ENCODE measurements around the gene G0S2. TPM values are rescaled to one million over a fixed set of nuclear protein-coding genes. Genes with fewer than 3 reads are reported as not detected.

G0S2 gene
- total RNA-seq, 2 donors from 2014 or later, result 59.9 to 221 TPM

DNA sequence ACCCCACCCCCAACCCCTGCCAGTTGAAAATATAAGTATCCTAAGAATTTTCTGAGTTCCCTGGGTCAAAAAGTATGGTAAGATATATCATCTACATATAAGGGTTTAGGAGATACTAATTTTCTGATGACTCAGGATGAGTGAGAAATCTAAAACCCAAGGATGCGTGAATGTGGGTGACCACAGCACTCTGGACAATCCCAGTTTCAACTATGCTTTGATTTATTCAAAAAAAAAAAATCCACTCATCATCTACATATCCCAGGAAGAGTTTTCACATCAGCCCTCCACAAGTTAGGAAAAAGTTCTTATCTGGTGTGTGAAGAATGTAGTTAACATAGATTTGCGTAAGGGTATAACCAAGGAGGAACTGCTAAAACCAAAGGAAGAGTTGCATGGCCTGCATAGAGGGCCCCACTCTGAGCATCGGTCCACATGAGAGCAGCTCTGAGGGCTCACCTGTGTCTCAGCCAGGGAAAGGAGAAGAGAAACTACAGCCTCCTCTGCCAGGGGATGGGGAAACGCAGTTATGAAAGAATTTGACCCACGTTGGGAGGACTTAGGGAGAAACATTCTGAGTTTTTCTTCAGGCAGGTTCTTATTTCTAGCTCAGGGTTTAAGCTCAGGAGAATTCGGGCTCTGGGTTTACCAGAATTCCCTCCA lies 41.7 kb upstream of the G0S2 start:
- no peak overlapping the region for H3K4me3 ChIP-seq
- H3K4me1 ChIP-seq, result no peaks in the 10 kb centered on the region
- WGBS, 2 donors, result 85 to 87% methylated on average over 6 of the region's 6 CpGs
- ATAC-seq (no peak), DNase-seq (no peak)
- intact Hi-C loops (cut with DNase I), result no loop called here
- no peaks in the 10 kb centered on the region for H3K9me3 ChIP-seq
- H3K27me3 ChIP-seq, result no peaks in the 10 kb centered on the region
- H3K27ac ChIP-seq, result no peak overlapping the region
- no peaks in the 10 kb centered on the region for H3K36me3 ChIP-seq (replicated peaks in 1 of 2; ENCODE audit: insufficient read depth in 1 of 2, low read depth in 2 of 2)
- TF ChIP-seq POLR2A (IDR thresholded peaks at IDR 0.05), result no peak
- TF ChIP-seq, protein P1, sequence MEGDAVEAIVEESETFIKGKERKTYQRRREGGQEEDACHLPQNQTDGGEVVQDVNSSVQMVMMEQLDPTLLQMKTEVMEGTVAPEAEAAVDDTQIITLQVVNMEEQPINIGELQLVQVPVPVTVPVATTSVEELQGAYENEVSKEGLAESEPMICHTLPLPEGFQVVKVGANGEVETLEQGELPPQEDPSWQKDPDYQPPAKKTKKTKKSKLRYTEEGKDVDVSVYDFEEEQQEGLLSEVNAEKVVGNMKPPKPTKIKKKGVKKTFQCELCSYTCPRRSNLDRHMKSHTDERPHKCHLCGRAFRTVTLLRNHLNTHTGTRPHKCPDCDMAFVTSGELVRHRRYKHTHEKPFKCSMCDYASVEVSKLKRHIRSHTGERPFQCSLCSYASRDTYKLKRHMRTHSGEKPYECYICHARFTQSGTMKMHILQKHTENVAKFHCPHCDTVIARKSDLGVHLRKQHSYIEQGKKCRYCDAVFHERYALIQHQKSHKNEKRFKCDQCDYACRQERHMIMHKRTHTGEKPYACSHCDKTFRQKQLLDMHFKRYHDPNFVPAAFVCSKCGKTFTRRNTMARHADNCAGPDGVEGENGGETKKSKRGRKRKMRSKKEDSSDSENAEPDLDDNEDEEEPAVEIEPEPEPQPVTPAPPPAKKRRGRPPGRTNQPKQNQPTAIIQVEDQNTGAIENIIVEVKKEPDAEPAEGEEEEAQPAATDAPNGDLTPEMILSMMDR (IDR thresholded peaks at IDR 0.05), result no peak

DNA sequence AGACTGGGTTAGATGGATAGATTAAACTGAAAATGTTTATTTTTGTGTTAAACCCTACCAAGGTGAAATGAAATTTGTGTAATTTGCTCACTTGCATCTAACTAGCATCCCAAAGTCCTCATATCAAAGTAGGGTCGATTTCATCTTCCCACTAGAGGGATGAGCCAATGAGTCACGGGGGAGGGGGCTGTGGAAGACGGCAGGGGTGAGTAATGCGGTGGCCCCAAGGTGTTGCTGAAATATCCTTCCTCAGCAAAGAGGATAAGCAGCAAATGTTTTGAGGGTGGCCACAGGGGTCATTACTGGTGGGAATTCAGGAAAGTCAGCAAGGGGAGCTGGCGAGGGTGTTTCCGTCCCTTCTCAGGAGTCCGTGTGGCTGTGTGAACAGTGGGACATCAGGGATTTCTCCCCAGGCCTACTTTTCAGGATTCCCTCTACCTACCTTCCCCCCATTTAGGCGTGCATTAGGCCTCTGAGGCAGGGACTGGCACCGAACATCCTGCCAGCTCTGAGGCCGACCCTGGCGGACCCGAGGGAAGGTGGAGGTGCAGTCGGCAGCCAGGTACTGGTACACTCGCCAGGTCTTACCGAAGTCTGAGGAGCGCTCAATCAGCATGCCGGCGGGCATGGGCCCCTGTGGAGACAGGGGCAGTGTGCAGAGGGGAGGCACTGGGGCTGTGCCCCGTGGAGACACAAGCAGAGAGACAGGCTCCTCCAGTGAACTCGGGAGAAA lies 41.0 kb upstream of the G0S2 start:
- intact Hi-C loops (cut with DNase I), result no loop called here
- no peak for TF ChIP-seq POLR2A (IDR thresholded peaks at IDR 0.05)
- TF ChIP-seq, protein P1 (IDR thresholded peaks at IDR 0.05), result no peak
- DNase-seq (no peak), ATAC-seq (no peak)
- H3K9me3 ChIP-seq, result no peaks in the 10 kb centered on the region
- H3K27me3 ChIP-seq, result no peaks in the 10 kb centered on the region
- H3K4me1 ChIP-seq, result no peaks in the 10 kb centered on the region
- no peaks in the 10 kb centered on the region for H3K36me3 ChIP-seq (replicated peaks in 1 of 2; ENCODE audit: insufficient read depth in 1 of 2, low read depth in 2 of 2)
- no peak overlapping the region for H3K4me3 ChIP-seq
- H3K27ac ChIP-seq, result no peak overlapping the region
- WGBS, 2 donors, result 85 to 88% methylated on average over 9 to 15 of the region's 20 CpGs

DNA sequence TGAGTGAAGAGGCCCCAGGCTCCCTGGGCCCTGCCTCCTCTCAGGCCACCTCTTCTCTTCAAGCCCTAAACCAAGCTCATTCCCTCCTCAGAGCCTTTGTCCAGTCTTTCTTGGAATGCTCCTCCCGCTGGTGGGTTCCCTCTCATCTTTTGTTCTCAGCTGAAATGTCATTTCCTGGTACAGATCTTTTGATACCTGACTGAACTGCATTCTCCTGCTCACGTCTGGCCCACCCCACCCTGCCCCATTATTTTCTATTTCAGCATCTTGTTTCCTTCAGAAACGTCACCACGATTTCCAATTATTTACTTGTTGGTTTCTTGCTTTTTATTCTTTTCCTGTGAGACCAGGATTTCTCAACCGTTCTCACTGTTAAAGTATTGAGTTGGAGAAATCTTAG lies 39.4 kb upstream of the G0S2 start:
- H3K27me3 ChIP-seq, result no peaks in the 10 kb centered on the region
- H3K4me3 ChIP-seq, result no peak overlapping the region
- intact Hi-C loops (cut with DNase I), result no loop called here
- TF ChIP-seq, protein P1 (IDR thresholded peaks at IDR 0.05), result no peak
- TF ChIP-seq POLR2A (IDR thresholded peaks at IDR 0.05), result no peak
- 77 to 88% methylated on average over 5 of the region's 5 CpGs for WGBS, 2 donors
- ATAC-seq, result no peak
- H3K27ac ChIP-seq, result no peak overlapping the region
- DNase-seq, result no peak
- H3K9me3 ChIP-seq, result no peaks in the 10 kb centered on the region
- no peaks in the 10 kb centered on the region for H3K4me1 ChIP-seq
- no peaks in the 10 kb centered on the region for H3K36me3 ChIP-seq (replicated peaks in 1 of 2; ENCODE audit: insufficient read depth in 1 of 2, low read depth in 2 of 2)

DNA sequence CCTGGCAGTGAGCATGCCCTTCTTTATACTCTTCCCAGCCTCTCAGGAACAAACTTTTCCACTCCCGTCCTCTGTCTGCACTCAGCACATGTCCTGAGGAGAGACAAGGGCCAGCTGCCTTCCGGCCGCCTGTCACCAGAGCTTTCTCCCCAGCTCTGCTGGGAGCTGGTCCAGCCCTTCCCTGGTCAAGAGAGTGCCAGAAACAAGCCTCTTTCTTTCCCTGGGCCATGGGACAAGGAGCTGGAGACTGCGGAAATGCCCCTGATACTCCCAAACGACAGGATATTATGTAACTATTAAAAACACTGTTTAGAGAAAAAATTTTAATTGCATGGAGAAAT lies 33.4 kb upstream of the G0S2 start:
- Histone ChIP-seq H3K4me3 (no peak overlapping the region), H3K4me1 (peaks cover 57% of the 10 kb centered on the region), H3K27ac (peak overlapping the region; percentile 37 to 78 (median 74)), H3K36me3 (replicated peaks in 1 of 2; ENCODE audit: insufficient read depth in 1 of 2, low read depth in 2 of 2) (no peaks in the 10 kb centered on the region), H3K27me3 (no peaks in the 10 kb centered on the region), H3K9me3 (no peaks in the 10 kb centered on the region)
- 14 to 23% methylated on average over 5 of the region's 5 CpGs for WGBS, 2 donors
- no peak for TF ChIP-seq POLR2A (IDR thresholded peaks at IDR 0.05)
- TF ChIP-seq, protein P1 (IDR thresholded peaks at IDR 0.05), result no peak
- ATAC-seq, result peak; percentile 76
- DNase-seq, result peak; percentile 57 to 78 (median 74)
- intact Hi-C loops (cut with DNase I), result no loop called here
